ENCODE results near the gene PPT2.
A peak's percentile ranks its signal among the peaks of the same experiment; 100 is the strongest.

The PPT2 gene

GRCh38 chr6:32153564-32154513, at the start of gene PPT2:
Gene PPT2 (plus strand): TSS chr6:32154141. CDS start chr6:32154595, 454 bp downstream.
- DNase-seq: peak; percentile 32 to 81

- no peak for DNase-seq
Measured at GRCh38 chr6:32105433-32105832, 48.5 kb upstream of the PPT2 start.

- no peak for DNase-seq
Measured at GRCh38 chr6:32107406-32107805, 46.5 kb upstream of the PPT2 start.

GRCh38 chr6:32108094-32108627, 45.8 kb upstream of the PPT2 start:
- DNase-seq: no peak

- no peak for DNase-seq
Measured at GRCh38 chr6:32108727-32109113, 45.2 kb upstream of the PPT2 start.

GRCh38 chr6:32109114-32109764, 44.7 kb upstream of the PPT2 start, which contains the start of gene TNXB:
Gene TNXB (minus strand): TSS chr6:32109338. CDS start chr6:32098198, 11,140 bp downstream.
- DNase-seq: no peak

- no peak for DNase-seq
Measured at GRCh38 chr6:32109765-32110160, 44.2 kb upstream of the PPT2 start.

GRCh38 chr6:32110632-32111031, 43.3 kb upstream of the PPT2 start:
- DNase-seq: no peak

- DNase-seq: no peak
Measured at GRCh38 chr6:32111424-32112066, 42.4 kb upstream of the PPT2 start.

- no peak for DNase-seq
Measured at GRCh38 chr6:32112431-32112980, 41.4 kb upstream of the PPT2 start.

- DNase-seq: no peak
Measured at GRCh38 chr6:32113386-32114352, 40.3 kb upstream of the PPT2 start.

- no peak for DNase-seq
Measured at GRCh38 chr6:32114796-32115195, 39.1 kb upstream of the PPT2 start.

- DNase-seq: no peak
Measured at GRCh38 chr6:32115623-32116022, 38.3 kb upstream of the PPT2 start.

GRCh38 chr6:32116674-32117073, 37.3 kb upstream of the PPT2 start:
- DNase-seq: no peak

- no peak for DNase-seq
Measured at GRCh38 chr6:32117461-32117860, 36.5 kb upstream of the PPT2 start.

GRCh38 chr6:32118782-32119628, 34.9 kb upstream of the PPT2 start:
- peak; percentile 14 to 67 for DNase-seq

- DNase-seq: no peak
Measured at GRCh38 chr6:32120573-32121059, 33.3 kb upstream of the PPT2 start.

- DNase-seq: no peak
Measured at GRCh38 chr6:32123681-32124080, 30.3 kb upstream of the PPT2 start.

- no peak for DNase-seq
Measured at GRCh38 chr6:32126880-32127279, 27.1 kb upstream of the PPT2 start.

- DNase-seq: no peak
Measured at GRCh38 chr6:32127409-32127716, 26.6 kb upstream of the PPT2 start.
